GM18867 (cell line): ENCODE measurements around the gene ISG15.

Experiments used
- ATAC-seq: cut with Tn5 transposase; IDR thresholded peaks from one replicate; pipeline ENCODE4 v1.9.1; 2021; ENCODE audit warnings: mild to moderate bottlenecking, moderate library complexity; ENCODE audit not compliant: unreplicated experiment

The ISG15 gene

DNA sequence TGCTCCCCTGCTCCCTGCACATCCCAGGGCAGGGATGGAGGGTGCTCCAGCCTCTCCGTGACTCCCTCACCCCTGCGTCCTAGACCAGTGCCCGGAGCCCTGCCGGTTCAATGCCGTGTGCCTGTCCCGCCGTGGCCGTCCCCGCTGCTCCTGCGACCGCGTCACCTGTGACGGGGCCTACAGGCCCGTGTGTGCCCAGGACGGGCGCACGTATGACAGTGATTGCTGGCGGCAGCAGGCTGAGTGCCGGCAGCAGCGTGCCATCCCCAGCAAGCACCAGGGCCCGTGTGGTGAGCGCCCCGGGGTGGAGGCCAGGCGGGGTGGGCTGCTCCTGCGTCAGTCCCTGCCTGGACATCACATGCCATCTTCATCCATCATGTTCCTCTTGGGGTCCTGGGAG lies 28.6 kb downstream of the ISG15 start:
- no peak for ATAC-seq

DNA sequence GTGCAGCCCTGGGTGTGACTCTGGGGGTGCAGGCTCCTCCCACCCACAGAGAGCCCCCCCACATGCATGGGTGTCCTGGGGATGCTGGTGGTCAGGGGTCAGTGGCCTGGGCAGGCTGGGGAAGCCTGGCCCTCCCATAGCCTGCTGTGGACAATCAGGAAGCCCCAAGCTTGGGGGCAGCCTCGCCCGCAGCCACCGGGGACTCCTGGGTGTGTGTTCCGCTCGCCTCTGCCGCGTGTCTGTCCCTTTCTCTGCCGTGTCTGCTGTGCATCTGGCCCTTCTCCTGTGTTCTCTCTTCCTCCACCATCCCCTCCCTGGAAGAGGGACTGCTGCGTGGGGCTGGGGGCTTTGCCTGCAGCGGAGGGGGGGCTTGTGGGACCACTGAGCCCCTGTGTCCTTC lies 29.5 kb downstream of the ISG15 start:
- no peak for ATAC-seq

DNA sequence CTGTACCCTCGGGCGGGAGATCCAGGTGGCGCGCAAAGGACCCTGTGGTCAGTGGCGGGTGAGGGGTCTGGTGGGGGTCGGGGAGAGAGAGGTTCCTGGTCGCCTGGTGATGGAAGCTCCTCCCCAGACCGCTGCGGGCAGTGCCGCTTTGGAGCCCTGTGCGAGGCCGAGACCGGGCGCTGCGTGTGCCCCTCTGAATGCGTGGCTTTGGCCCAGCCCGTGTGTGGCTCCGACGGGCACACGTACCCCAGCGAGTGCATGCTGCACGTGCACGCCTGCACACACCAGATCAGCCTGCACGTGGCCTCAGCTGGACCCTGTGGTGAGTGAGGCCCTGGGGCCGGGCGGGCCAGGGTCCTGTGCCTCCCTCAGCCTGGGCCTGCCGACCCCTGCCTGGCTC lies 30.1 kb downstream of the ISG15 start:
- ATAC-seq, result no peak

DNA sequence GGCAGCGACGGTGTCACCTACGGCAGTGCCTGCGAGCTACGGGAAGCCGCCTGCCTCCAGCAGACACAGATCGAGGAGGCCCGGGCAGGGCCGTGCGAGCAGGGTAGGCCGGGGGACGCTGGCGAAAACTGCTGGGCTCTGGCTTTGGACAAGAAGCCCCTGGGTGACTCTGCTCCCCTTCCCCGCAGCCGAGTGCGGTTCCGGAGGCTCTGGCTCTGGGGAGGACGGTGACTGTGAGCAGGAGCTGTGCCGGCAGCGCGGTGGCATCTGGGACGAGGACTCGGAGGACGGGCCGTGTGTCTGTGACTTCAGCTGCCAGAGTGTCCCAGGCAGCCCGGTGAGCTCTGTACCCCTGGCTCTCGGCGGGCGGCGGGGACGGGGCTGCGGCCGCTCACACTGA lies 30.6 kb downstream of the ISG15 start:
- ATAC-seq, result no peak

DNA sequence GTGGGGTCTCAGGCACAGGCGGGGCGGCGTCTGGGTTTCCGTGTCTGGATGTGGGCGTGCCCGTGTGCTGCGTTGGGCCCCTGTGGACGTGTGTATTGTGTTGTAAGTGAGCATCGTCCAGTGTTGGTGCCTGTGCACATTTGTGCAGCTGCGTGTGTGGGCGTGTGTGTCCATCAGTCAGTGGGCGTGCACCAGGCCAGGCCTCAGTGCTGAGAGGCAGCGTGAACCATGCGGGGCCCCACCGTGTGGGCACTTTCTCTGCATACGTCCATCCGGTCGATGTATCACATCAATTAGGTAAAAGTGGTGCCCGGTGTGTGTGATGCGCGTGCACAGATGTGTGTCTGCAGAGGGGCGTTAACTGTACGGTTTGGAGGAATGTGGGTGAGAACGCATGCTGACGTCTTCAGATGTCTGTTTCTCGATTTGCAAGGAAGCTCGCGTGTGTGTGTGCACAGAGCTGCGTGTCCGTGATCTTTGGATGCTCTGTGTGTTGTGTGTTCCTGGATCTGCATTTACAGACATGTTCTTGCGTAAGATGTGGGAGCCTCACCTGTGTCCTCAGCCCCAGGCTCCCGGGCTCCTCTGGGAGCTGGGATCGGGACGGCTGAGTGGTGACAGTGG lies 31.3 kb downstream of the ISG15 start:
- ATAC-seq, result no peak

DNA sequence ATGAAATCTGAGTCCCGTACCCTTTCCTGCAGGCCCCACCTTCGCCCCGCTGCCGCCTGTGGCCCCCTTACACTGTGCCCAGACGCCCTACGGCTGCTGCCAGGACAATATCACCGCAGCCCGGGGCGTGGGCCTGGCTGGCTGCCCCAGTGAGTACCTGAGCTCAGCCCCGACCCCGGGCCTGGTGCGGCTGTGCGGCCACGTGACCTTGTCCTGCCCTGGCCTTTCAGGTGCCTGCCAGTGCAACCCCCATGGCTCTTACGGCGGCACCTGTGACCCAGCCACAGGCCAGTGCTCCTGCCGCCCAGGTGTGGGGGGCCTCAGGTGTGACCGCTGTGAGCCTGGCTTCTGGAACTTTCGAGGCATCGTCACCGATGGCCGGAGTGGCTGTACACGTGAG lies 31.8 kb downstream of the ISG15 start:
- no peak for ATAC-seq

DNA sequence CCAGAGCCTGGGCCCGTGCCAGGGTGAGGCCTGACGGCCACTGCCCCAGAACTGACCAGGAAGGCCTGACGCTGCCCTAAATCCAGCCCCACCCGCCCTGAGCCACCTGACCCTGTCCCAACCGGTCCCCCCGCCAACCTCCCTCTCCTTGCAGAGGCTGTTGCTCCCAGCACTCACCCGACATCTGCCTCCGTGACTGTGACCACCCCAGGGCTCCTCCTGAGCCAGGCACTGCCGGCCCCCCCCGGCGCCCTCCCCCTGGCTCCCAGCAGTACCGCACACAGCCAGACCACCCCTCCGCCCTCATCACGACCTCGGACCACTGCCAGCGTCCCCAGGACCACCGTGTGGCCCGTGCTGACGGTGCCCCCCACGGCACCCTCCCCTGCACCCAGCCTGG lies 32.9 kb downstream of the ISG15 start:
- no peak for ATAC-seq

DNA sequence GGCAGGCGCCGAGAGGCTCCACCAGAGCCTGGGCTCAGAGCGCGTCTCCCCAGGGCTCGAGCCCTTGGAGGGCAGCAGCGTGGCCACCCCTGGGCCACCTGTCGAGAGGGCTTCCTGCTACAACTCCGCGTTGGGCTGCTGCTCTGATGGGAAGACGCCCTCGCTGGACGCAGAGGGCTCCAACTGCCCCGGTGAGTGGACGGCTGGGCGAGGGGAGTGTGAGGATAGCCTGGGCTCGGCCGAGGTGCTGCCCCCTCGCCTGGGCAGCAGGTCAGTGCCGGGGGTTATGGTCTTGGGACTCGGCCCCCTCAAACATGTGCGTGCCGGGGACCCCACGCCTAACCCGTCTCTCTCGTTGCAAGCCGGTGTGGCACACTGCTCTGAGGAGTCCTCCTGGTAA lies 33.5 kb downstream of the ISG15 start:
- no peak for ATAC-seq

DNA sequence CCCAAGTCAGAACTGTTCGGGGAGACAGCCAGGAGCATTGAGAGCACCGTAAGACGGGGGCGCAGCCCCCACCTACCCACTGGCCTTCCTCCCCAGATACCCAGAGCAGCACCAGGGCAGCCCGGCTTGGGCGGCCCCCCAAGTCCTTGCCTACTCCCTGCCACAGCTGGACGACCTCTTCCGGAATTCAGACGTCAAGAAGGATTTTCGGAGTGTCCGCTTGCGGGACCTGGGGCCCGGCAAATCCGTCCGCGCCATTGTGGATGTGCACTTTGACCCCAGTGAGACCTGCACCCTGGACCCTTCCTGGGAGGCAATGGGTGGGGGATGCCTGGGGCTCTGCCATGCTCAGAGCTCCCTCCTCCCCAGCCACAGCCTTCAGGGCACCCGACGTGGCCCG lies 34.1 kb downstream of the ISG15 start:
- ATAC-seq, result no peak

DNA sequence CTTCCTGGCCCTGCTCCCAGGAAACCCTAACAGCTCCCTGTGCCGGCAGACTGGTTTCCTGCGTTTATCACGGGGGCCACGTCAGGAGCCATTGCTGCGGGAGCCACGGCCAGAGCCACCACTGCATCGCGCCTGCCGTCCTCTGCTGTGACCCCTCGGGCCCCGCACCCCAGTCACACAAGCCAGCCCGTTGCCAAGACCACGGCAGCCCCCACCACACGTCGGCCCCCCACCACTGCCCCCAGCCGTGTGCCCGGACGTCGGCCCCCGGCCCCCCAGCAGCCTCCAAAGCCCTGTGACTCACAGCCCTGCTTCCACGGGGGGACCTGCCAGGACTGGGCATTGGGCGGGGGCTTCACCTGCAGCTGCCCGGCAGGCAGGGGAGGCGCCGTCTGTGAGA lies 34.7 kb downstream of the ISG15 start:
- no peak for ATAC-seq

DNA sequence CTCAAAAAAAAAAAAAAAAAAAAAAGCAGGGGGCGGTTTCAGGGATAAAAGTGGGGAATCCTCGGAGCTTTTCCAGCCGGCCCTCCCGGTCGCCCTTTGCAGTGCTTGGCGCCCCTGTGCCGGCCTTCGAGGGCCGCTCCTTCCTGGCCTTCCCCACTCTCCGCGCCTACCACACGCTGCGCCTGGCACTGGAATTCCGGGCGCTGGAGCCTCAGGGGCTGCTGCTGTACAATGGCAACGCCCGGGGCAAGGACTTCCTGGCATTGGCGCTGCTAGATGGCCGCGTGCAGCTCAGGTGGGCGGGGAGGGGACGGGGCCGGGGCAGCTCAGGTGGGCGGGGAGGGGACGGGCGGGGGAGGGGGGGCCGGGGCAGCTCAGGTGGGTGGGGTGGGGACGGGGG lies 35.5 kb downstream of the ISG15 start:
- no peak for ATAC-seq

DNA sequence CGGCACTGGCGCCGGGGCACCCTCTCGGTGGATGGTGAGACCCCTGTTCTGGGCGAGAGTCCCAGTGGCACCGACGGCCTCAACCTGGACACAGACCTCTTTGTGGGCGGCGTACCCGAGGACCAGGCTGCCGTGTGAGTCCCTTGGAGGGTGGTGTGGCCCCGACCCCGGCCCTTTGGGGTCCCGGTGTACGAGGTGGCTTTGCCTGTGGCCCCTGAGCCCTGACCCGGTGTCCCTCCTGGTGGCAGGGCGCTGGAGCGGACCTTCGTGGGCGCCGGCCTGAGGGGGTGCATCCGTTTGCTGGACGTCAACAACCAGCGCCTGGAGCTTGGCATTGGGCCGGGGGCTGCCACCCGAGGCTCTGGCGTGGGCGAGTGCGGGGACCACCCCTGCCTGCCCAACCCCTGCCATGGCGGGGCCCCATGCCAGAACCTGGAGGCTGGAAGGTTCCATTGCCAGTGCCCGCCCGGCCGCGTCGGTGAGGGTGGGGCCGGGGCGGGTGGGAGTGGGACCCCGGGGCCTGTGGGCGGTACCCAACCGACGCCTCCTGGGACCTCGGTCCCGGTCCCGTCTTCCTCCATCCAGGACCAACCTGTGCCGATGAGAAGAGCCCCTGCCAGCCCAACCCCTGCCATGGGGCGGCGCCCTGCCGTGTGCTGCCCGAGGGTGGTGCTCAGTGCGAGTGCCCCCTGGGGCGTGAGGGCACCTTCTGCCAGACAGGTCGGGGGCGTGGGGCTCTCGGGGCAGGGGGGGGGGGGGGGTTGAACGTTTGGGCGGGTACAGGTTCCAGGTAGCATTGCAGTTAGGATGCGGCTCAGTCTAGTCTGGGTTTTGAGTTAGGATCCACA lies 36.2 kb downstream of the ISG15 start:
- no peak for ATAC-seq

DNA sequence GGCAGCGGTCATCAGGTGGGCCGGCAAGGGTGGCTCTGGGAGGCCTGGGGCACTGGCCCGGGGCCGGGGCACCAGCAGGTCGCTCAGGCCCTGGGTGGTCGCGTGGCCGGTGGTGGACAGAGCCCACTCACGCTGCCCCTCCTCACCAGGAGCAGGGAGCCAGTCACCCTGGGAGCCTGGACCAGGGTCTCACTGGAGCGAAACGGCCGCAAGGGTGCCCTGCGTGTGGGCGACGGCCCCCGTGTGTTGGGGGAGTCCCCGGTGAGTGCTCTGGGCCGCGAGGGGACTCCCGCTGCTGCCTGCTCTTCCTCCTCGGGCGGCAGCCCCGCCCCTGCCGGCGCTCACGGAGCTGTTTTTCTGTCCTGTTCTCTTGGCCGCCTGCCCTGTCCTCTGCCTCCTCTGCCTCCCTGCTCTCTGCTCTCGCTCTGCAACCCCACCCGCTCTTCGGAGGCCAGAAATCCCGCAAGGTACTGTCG lies 37.3 kb downstream of the ISG15 start:
- ATAC-seq, result no peak

DNA sequence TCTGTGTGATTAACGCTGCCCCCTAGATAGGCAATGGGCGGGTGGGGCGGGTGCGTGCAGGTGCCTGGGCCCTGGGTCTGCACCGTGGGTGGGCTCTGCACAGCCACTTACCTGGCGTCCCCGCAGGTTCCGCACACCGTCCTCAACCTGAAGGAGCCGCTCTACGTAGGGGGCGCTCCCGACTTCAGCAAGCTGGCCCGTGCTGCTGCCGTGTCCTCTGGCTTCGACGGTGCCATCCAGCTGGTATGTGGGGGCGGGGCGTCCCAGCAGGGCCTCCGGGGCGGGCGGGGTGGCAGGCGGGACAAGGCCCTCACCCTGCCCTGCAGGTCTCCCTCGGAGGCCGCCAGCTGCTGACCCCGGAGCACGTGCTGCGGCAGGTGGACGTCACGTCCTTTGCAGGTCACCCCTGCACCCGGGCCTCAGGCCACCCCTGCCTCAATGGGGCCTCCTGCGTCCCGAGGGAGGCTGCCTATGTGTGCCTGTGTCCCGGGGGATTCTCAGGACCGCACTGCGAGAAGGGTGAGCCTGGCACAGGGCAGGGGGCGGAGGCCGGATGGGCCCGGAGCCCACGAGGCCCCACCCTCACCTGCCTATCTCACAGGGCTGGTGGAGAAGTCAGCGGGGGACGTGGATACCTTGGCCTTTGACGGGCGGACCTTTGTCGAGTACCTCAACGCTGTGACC lies 38.0 kb downstream of the ISG15 start:
- no peak for ATAC-seq

DNA sequence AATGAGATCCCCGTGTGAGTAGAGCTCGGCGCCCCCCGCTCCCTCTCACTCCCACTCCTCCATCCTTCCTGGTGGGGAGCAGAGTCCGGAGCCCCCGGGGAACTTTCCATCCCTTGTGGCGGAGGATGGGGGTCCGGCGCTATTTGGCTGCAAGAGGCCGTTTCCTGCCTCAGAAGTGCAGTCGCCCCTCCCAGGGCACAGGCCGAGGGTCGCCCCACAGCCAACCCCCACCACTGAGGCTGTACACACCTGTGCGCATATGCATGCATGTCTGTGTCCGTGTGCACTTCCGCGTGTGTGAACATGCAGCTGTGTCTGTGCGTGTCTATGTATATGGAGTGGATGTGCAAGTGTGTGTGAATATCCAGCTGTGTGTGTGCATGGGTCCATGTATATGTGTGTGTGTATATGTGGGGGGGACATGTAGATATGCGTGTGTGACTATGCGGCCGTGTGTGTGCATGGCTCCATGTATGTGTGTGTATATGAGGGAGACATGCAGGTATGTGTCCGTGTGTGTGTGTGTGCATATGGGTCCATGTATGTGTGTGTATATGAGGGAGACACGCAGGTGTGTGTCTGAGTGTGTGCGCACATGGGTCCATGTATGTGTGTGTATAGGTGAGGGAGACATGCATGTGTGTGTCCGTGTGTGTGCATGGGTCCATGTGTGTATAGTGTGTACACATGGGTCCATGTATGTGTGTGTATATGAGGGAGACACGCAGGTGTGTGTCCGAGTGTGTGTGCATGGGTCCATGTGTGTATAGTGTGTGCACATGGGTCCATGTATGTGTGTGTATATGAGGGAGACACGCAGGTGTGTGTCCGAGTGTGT lies 38.9 kb downstream of the ISG15 start:
- ATAC-seq, result no peak

DNA sequence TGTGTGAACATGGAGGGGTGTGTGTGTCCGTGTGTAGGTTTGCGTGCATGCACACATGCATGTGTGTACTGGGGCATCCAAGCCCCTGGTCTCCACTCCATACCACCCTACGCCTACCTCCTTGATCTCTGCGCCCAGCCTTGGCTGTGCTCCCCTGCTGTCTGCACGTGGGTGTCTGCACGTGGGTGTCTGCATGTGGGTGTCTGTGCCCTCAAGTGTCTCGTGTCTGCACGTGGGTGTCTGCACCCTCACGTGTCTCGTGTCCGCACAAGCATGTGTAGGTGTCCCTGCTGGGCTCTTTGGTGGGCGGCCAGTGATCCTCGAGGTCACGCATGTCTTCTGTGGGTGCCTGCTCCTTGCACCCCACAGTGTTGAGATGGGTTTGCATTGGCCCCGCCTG lies 39.7 kb downstream of the ISG15 start:
- ATAC-seq, result no peak

DNA sequence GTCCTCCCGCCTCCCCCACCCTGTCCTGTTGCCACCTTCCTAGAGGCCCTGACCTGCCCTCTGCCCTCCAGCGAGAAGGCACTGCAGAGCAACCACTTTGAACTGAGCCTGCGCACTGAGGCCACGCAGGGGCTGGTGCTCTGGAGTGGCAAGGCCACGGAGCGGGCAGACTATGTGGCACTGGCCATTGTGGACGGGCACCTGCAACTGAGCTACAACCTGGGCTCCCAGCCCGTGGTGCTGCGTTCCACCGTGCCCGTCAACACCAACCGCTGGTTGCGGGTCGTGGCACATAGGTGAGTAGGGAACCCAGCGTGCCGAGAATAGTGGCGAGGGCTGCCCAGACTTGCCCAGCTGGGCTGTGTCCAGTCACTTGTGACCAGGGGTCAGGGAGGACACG lies 40.4 kb downstream of the ISG15 start:
- ATAC-seq, result no peak

DNA sequence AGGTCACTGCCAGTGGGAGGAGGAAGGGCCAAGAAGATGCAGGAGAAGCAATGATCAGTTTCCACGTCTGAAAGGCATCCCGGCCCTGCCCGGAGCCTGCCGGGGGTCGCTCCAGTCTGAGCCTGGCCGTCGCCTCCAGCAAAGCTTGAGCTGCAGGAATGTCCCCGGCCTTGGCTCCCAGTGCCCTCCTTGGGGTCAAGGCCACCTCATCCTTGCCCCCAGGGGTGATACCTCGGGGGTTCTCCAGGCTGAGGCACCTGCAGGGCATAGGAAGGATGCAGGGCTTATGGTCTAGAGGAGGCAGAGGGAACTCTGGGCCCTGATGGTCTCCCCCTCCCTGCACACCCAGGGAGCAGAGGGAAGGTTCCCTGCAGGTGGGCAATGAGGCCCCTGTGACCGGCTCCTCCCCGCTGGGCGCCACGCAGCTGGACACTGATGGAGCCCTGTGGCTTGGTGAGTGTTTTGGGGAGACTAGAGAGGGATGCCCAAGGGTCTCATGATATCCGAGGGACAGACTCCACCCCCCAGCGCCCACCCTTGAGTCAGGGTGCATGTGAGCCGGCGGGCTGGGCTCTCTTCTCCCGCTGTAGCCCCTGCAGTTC lies 40.9 kb downstream of the ISG15 start:
- ATAC-seq, result no peak

DNA sequence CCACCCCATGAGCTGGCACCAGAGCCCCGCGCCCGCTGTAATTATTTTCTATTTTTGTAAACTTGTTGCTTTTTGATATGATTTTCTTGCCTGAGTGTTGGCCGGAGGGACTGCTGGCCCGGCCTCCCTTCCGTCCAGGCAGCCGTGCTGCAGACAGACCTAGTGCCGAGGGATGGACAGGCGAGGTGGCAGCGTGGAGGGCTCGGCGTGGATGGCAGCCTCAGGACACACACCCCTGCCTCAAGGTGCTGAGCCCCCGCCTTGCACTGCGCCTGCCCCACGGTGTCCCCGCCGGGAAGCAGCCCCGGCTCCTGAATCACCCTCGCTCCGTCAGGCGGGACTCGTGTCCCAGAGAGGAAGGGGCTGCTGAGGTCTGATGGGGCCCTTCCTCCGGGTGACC lies 41.7 kb downstream of the ISG15 start:
- ATAC-seq, result no peak

DNA sequence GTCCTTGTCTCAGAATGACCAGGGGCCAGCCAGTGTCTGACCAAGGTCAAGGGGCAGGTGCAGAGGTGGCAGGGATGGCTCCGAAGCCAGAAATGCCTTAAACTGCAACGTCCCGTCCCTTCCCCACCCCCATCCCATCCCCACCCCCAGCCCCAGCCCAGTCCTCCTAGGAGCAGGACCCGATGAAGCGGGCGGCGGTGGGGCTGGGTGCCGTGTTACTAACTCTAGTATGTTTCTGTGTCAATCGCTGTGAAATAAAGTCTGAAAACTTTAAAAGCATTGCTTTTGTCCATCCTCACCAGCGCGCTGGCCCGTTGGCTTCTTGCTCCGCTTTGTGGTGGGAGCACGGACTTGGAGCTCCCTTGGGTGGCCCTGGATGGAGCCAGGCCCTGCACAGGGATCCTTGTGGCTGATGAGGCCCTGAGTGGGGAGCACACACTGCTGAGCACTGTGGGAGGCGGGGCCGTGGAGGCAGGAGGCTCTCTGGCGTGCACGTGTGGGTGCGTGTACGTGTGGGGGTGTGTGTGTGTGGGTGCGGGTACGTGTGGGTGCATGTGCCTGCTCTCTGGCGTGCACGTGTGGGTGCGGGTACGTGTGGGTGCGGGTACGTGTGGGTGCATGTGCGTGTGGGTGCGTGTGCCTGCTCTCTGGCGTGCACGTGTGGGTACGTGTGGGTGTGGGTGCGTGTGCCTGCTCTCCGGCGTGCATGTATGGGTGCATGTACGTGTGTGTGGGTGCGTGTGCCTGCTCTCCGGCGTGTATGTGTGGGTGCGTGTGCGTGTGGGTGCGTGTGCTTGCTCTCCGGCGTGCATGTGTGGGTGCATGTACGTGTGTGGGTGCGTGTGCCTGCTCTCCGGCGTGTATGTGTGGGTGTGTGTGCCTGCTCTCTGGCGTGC lies 42.8 kb downstream of the ISG15 start:
- ATAC-seq, result no peak
